Measurements from ENCODE around the gene PPID.
"Not testable (repeated sequence)": the region's sequence is repeated elsewhere in the genome, so short reads cannot be mapped to it uniquely, and the experiment has no call there.

PPID gene

GRCh38 chr4:158722917-158723793 is at the start of gene PPID:
TSS of gene PPID (minus strand) at chr4:158723396. CDS start at chr4:158723288, 108 bp downstream.
- peak; percentile 76 to 79 for DNase-seq (ENCODE audit: low read depth in 2 of 2)

- DNase-seq (ENCODE audit: low read depth in 2 of 2): no peak
Observed at GRCh38 chr4:158771776-158772175, 48.6 kb upstream of the PPID start.

GRCh38 chr4:158770671-158771070 is 47.5 kb upstream of the PPID start:
- no peak for DNase-seq (ENCODE audit: low read depth in 2 of 2)

- peak; percentile 8 to 35 for DNase-seq (ENCODE audit: low read depth in 2 of 2)
Observed at GRCh38 chr4:158769175-158769921, 46.2 kb upstream of the PPID start.

- DNase-seq (ENCODE audit: low read depth in 2 of 2): peak; percentile 20 to 51
Observed at GRCh38 chr4:158768555-158769174, 45.5 kb upstream of the PPID start, which contains the start of gene FNIP2. TSS of gene FNIP2 (plus strand) at chr4:158769026. CDS start at chr4:158769213, 187 bp downstream.

- DNase-seq (ENCODE audit: low read depth in 2 of 2): no peak
Observed at GRCh38 chr4:158767451-158767850, 44.3 kb upstream of the PPID start.

GRCh38 chr4:158766434-158767044 is 43.3 kb upstream of the PPID start:
- no peak for DNase-seq (ENCODE audit: low read depth in 2 of 2)

GRCh38 chr4:158763462-158763861 is 40.3 kb upstream of the PPID start:
- no peak for DNase-seq (ENCODE audit: low read depth in 2 of 2)

- no peak for DNase-seq (ENCODE audit: low read depth in 2 of 2)
Observed at GRCh38 chr4:158762553-158762952, 39.4 kb upstream of the PPID start.

- DNase-seq (ENCODE audit: low read depth in 2 of 2): peak in 1 of 2 donors; percentile 1
Observed at GRCh38 chr4:158760866-158761265, 37.7 kb upstream of the PPID start.

- not testable (repeated sequence) for DNase-seq (ENCODE audit: low read depth in 2 of 2)
Observed at GRCh38 chr4:158759539-158759938, 36.3 kb upstream of the PPID start.

GRCh38 chr4:158758703-158759102 is 35.5 kb upstream of the PPID start:
- no peak for DNase-seq (ENCODE audit: low read depth in 2 of 2)

GRCh38 chr4:158758142-158758541 is 34.9 kb upstream of the PPID start:
- no peak for DNase-seq (ENCODE audit: low read depth in 2 of 2)

- DNase-seq (ENCODE audit: low read depth in 2 of 2): no peak
Observed at GRCh38 chr4:158756588-158756987, 33.4 kb upstream of the PPID start.

GRCh38 chr4:158755819-158756218 is 32.6 kb upstream of the PPID start:
- not testable (repeated sequence) for DNase-seq (ENCODE audit: low read depth in 2 of 2)

GRCh38 chr4:158754385-158755180 is 31.4 kb upstream of the PPID start:
- DNase-seq (ENCODE audit: low read depth in 2 of 2): no peak

GRCh38 chr4:158750379-158750778 is 27.2 kb upstream of the PPID start:
- DNase-seq (ENCODE audit: low read depth in 2 of 2): no peak

GRCh38 chr4:158746537-158746936 is 23.3 kb upstream of the PPID start:
- DNase-seq (ENCODE audit: low read depth in 2 of 2): not testable (repeated sequence)

- no peak for DNase-seq (ENCODE audit: low read depth in 2 of 2)
Observed at GRCh38 chr4:158741326-158742021, 18.3 kb upstream of the PPID start.

- DNase-seq (ENCODE audit: low read depth in 2 of 2): no peak
Observed at GRCh38 chr4:158739600-158739999, 16.4 kb upstream of the PPID start.

Measured in stimulated activated CD4-positive, alpha-beta T cell treated with anti-CD3 and anti-CD28 coated beads, Interleukin-15, amount 100 ng/mL, for 48 hours (primary cell).